ENCODE data around the gene KAZN.

GRCh38 chr1:14982029-14982428 lies 383.5 kb downstream of the KAZN start:
- no peak for TF ChIP-seq CTCF (IDR thresholded peaks at IDR 0.05)
- TF ChIP-seq POLR2A (IDR thresholded peaks at IDR 0.05), result no peak
- TF ChIP-seq POLR2AphosphoS5 (IDR thresholded peaks at IDR 0.05), result no peak
